Panc1 (cell line): Measurements from ENCODE around the gene LHB. TPM values are rescaled to one million over a fixed set of nuclear protein-coding genes. Genes with fewer than 3 reads are reported as not detected.
A peak's percentile ranks its signal among the peaks of the same experiment; 100 is the strongest.

Experiments
- ATAC-seq: fragments of 200-7000 bp; cut with Tn5 transposase; 2 replicates; pipeline ENCODE4 v1.9.1; 2020; ENCODE audit warnings: mild to moderate bottlenecking, moderate library complexity
- BruUV-seq: library from RNA; stranded (reverse); fragments of 400-500 nt; replicated peaks from 2 replicates; lab custom pipeline; 2021; lab: Mats Ljungman, UMichigan
- CTCF ChIA-PET: fragments of 300-600 bp; sonication (Branson Sonifier 250); formaldehyde crosslinking; loops from one replicate; lab custom pipeline; 2022; ENCODE audit warnings: antibody characterized with exemption; lab: Charles Lee
- POLR2A ChIA-PET: fragments of 300-600 bp; sonication (Branson Sonifier 250); formaldehyde crosslinking; loops from one replicate; lab custom pipeline; 2022; ENCODE audit warnings: antibody characterized with exemption; lab: Charles Lee
- DNase-seq: peaks from one replicate; pipeline ENCODE4 v3.0.0-alpha.2; 2010; ENCODE audit warnings: low read depth, low spot score
- H3K27ac ChIP-seq: 2 replicates; pipeline ENCODE4 v1.5.1; 2011; ENCODE audit warnings: mild to moderate bottlenecking, low read length, inconsistent platforms
- H3K27me3 ChIP-seq: fragments of 200-500 bp; sonication (Bioruptor generic); 2 replicates; pipeline ENCODE4 v1.6.0; 2014; ENCODE audit warnings: low read length, inconsistent platforms; ENCODE audit not compliant: control insufficient read depth, insufficient read depth
- H3K36me3 ChIP-seq: fragments of 200-500 bp; sonication (Bioruptor generic); 2 replicates; pipeline ENCODE4 v1.5.1; 2014; ENCODE audit warnings: inconsistent platforms, mild to moderate bottlenecking, low read length, moderate library complexity; ENCODE audit not compliant: control insufficient read depth, insufficient read depth
- H3K4me1 ChIP-seq: 2 replicates; pipeline ENCODE4 v1.5.1; 2011; ENCODE audit warnings: inconsistent platforms, mild to moderate bottlenecking, low read length, moderate library complexity; ENCODE audit not compliant: control insufficient read depth, insufficient read depth
- H3K4me3 ChIP-seq, 2 experiments: 2 replicates each; pipeline ENCODE4 v1.5.1; 2011 to 2012; ENCODE audit warnings: low read depth in 2 of 2, low read length in 2 of 2, mild to moderate bottlenecking in 2 of 2, inconsistent platforms in 1 of 2, moderate library complexity in 1 of 2
- H3K9me3 ChIP-seq: fragments of 200-500 bp; sonication (Bioruptor generic); 2 replicates; pipeline ENCODE4 v1.5.1; 2014; ENCODE audit warnings: low read depth, mild to moderate bottlenecking, inconsistent platforms, low read length, moderate library complexity; ENCODE audit not compliant: control insufficient read depth, insufficient read depth
- POLR2AphosphoS5 ChIP-seq: IDR thresholded peaks from 2 replicates; pipeline ENCODE4 v1.6.1; 2012; ENCODE audit warnings: mild to moderate bottlenecking, low read depth, low read length, moderate library complexity
- REST ChIP-seq, 2 experiments: IDR thresholded peaks; 2 replicates each; pipeline ENCODE4 v1.6.1; 2011 to 2012; ENCODE audit warnings: low read depth in 2 of 2, control low read depth in 1 of 2, low read length in 1 of 2, mild to moderate bottlenecking in 1 of 2, moderate library complexity in 1 of 2; ENCODE audit not compliant: insufficient read depth in 1 of 2
- SIN3A ChIP-seq: IDR thresholded peaks from 2 replicates; pipeline ENCODE4 v1.6.1; 2012; ENCODE audit warnings: low read depth, mild to moderate bottlenecking, low read length, moderate library complexity, borderline replicate concordance; ENCODE audit not compliant: insufficient read depth
- TCF7L2 ChIP-seq: IDR thresholded peaks from 2 replicates; pipeline ENCODE4 v1.6.1; 2011; ENCODE audit warnings: mild to moderate bottlenecking, low read depth, low read length, inconsistent platforms
- in situ Hi-C: cut with HindIII; loops from 2 replicates; pipeline ENCODE4 v1.10.0; 2016; ENCODE audit warnings: low sequenced_read_pairs, low pct_unique_long_range_greater_than_20kb
- intact Hi-C: fragments of 100-400 bp; cut with micrococcal nuclease; formaldehyde crosslinking; loops from one replicate; pipeline ENCODE4 v1.10.0; 2022; ENCODE audit not compliant: unreplicated experiment
- microRNA-seq: library from miRNA; unstranded; fragments of <30 nt; microRNA quantifications from one replicate; pipeline ENCODE4 v1.1.0, GENCODE V29; 2020; ENCODE audit not compliant: unreplicated experiment
- total RNA-seq: library from RNA; stranded (reverse); gene quantifications from one replicate; pipeline ENCODE4 v1.2.1, GENCODE V29; 2021; ENCODE audit not compliant: unreplicated experiment
- TF ChIP-seq, protein P1 (sequence below): fragments of 450-650 bp; IDR thresholded peaks from 2 replicates; pipeline ENCODE4 v1.5.1; 2017; ENCODE audit warnings: mild to moderate bottlenecking

LHB gene
- total RNA-seq, 1 experiment from 2014 or later, result 0.39 TPM

DNA sequence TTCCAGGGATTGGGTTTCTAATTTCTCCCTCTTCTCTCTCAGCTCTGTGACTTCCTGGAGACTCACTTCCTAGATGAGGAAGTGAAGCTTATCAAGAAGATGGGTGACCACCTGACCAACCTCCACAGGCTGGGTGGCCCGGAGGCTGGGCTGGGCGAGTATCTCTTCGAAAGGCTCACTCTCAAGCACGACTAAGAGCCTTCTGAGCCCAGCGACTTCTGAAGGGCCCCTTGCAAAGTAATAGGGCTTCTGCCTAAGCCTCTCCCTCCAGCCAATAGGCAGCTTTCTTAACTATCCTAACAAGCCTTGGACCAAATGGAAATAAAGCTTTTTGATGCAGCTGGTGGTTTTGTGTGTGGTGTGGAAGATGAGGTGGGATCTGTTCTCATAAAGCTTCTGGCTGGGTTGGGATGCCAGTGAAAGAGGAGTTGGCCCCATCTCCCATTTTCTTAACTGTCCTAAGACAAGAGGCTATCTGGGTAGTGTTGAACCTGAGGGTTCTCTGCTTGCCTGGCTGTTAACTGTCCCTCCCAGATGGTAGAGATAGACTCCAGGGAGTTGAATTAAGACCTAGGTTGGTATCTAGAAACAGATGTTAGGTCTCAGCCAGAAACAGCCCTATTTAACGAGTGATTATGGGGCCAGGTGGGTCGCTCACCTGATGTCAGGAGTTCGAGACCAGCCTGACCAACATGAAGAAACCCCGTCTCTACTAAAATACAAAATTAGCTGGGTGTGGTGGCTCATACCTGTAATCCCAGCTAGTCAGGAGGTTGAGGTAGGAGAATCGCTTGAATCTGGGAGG lies 50.1 kb downstream of the LHB start:
- no peaks in the 10 kb centered on the region for H3K27me3 ChIP-seq
- DNase-seq (no peak), ATAC-seq (no peak)
- peaks cover 39% of the 10 kb centered on the region for H3K4me1 ChIP-seq
- CTCF ChIA-PET, result interaction anchor here (0.6 kb wide), 1 partner anchor 177 kb away, joined by 8 read pairs; no protein-coding TSS in a partner anchor
- peak overlapping the region; percentile 77 to 84 for H3K4me3 ChIP-seq
- H3K9me3 ChIP-seq, result no peaks in the 10 kb centered on the region
- BruUV-seq, result no TSS peak
- intact Hi-C loops (no loop called here), in situ Hi-C loops (no loop called here)
- H3K27ac ChIP-seq, result peak overlapping the region; percentile 81
- POLR2A ChIA-PET, result interaction anchor here (0.6 to 1.3 kb wide), 5 partner anchors 14 to 176 kb away, joined by 3 to 20 read pairs (median 3); partner anchors contain the start of gene RUVBL2
- peaks cover 2% of the 10 kb centered on the region for H3K36me3 ChIP-seq
- no peak for TF ChIP-seq TCF7L2
- TF ChIP-seq, protein P1, sequence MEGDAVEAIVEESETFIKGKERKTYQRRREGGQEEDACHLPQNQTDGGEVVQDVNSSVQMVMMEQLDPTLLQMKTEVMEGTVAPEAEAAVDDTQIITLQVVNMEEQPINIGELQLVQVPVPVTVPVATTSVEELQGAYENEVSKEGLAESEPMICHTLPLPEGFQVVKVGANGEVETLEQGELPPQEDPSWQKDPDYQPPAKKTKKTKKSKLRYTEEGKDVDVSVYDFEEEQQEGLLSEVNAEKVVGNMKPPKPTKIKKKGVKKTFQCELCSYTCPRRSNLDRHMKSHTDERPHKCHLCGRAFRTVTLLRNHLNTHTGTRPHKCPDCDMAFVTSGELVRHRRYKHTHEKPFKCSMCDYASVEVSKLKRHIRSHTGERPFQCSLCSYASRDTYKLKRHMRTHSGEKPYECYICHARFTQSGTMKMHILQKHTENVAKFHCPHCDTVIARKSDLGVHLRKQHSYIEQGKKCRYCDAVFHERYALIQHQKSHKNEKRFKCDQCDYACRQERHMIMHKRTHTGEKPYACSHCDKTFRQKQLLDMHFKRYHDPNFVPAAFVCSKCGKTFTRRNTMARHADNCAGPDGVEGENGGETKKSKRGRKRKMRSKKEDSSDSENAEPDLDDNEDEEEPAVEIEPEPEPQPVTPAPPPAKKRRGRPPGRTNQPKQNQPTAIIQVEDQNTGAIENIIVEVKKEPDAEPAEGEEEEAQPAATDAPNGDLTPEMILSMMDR, result no peak
- TF ChIP-seq SIN3A, result no peak
- TF ChIP-seq REST (IDR thresholded peaks at IDR 0.05; ENCODE audit: insufficient read depth in 1 of 2, low read depth in 2 of 2, low read length in 1 of 2), result no peak
- no peak for TF ChIP-seq POLR2AphosphoS5

Small RNA genes lying within 50 kb of the gene (microRNA-seq; reads per million reads assigned to microRNA genes)
- gene MIR6798, result not detected

Other genes starting within 250 kb of the LHB start
- gene BCAT2, start 206.1 kb downstream of the LHB start, total RNA-seq, result 34.6 TPM
- gene HSD17B14, start 180.6 kb downstream of the LHB start, total RNA-seq, result 20.8 TPM
- 4.2 TPM for gene PLEKHA4, start 148.5 kb downstream of the LHB start, total RNA-seq
- 27.1 TPM for gene PPP1R15A, start 144.7 kb downstream of the LHB start, total RNA-seq
- gene TULP2, start 118.3 kb downstream of the LHB start, total RNA-seq, result 0.15 TPM
- 102 TPM for gene NUCB1, start 116.8 kb downstream of the LHB start, total RNA-seq
- gene DHDH, start 83.4 kb downstream of the LHB start, total RNA-seq, result 0.85 TPM
- 100 TPM for gene BAX, start 62.2 kb downstream of the LHB start, total RNA-seq
- gene FTL, start 51.8 kb downstream of the LHB start, total RNA-seq, result 1,332 TPM
- gene GYS1, start 23.8 kb downstream of the LHB start, total RNA-seq, result 20.2 TPM
- gene RUVBL2, start 23.2 kb downstream of the LHB start, total RNA-seq, result 170 TPM
- not detected for gene CGB3, start 7.2 kb upstream of the LHB start, total RNA-seq
- gene CGB2, start 14.8 kb upstream of the LHB start, total RNA-seq, result not detected
- gene CGB1, start 19.8 kb upstream of the LHB start, total RNA-seq, result not detected
- not detected for gene CGB5, start 26.8 kb upstream of the LHB start, total RNA-seq
- not detected for gene CGB8, start 32.0 kb upstream of the LHB start, total RNA-seq
- gene CGB7, start 40.7 kb upstream of the LHB start, total RNA-seq, result 0.95 TPM
- 0.39 TPM for gene NTF4, start 47.7 kb upstream of the LHB start, total RNA-seq
- gene KCNA7, start 55.6 kb upstream of the LHB start, total RNA-seq, result 0.03 TPM
- 180 TPM for gene SNRNP70, start 68.4 kb upstream of the LHB start, total RNA-seq
- 6.4 TPM for gene LIN7B, start 97.3 kb upstream of the LHB start, total RNA-seq
- gene C19orf73, start 102.1 kb upstream of the LHB start, total RNA-seq, result 1.4 TPM
- 21.7 TPM for gene PPFIA3, start 102.5 kb upstream of the LHB start, total RNA-seq
- gene HRC, start 138.3 kb upstream of the LHB start, total RNA-seq, result 0.13 TPM
- gene TRPM4, start 140.7 kb upstream of the LHB start, total RNA-seq, result 19.4 TPM